ENCODE data around the gene GALNT4.

DNA sequence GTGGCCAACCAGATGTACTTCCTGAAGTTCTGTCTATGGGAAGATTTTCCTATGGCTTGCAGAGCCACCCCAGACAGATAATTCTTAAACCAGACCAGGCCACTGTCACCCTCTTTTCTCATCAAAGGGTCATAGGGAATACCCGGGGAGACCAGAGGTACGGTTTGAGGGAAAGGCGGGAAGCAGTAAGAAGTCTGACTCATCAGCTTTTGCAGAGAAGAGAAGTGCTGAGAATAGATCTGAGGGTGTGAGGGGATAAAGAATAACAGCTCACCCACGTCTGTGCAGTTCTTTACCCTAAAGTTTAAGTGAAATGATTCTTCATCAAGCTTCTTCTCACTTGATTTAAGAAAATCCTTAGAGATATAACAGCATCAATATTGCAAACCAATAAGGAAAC, 22.5 kb upstream of the GALNT4 start:
- TF ChIP-seq POLR2AphosphoS5 (IDR thresholded peaks at IDR 0.05) (no peak), POLR2A (IDR thresholded peaks at IDR 0.05) (no peak)
- TF ChIP-seq, protein P1, sequence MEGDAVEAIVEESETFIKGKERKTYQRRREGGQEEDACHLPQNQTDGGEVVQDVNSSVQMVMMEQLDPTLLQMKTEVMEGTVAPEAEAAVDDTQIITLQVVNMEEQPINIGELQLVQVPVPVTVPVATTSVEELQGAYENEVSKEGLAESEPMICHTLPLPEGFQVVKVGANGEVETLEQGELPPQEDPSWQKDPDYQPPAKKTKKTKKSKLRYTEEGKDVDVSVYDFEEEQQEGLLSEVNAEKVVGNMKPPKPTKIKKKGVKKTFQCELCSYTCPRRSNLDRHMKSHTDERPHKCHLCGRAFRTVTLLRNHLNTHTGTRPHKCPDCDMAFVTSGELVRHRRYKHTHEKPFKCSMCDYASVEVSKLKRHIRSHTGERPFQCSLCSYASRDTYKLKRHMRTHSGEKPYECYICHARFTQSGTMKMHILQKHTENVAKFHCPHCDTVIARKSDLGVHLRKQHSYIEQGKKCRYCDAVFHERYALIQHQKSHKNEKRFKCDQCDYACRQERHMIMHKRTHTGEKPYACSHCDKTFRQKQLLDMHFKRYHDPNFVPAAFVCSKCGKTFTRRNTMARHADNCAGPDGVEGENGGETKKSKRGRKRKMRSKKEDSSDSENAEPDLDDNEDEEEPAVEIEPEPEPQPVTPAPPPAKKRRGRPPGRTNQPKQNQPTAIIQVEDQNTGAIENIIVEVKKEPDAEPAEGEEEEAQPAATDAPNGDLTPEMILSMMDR (IDR thresholded peaks at IDR 0.05), result no peak
